ENCODE measurements around the gene LMO7. TPM values are rescaled to one million over a fixed set of nuclear protein-coding genes. Genes with fewer than 3 reads are reported as not detected.
"Not testable (repeated sequence)": the region's sequence is repeated elsewhere in the genome, so short reads cannot be mapped to it uniquely, and the experiment has no call there.

The LMO7 gene
- total and polyA plus RNA-seq, 4 donors: 75.9 to 679 (median 214) TPM

DNA sequence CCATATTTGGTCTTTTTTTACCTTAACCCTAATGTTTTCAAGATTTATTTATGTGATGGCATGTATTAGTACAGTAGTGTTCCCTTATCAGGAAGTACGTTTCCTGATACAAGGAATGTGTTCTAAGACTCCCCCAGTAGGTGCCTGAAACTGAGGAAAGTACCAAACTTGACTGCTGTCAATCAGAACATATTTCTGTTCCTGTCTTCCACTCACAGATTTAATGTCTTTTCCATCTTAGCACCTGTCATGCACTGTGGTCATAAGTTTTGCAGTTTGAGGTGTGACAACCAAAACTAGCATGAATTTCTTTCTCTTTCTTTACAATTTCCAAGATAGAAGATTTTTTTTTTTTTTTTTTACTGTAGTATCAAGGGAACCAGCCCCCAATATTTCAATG is 62.9 kb downstream of the LMO7 start:
- WGBS, 2 donors: 87% methylated on average over 1 of the region's 1 CpG
- no peak overlapping the region for H3K27ac ChIP-seq (ENCODE audit: low read depth in 1 of 2, low read length in 1 of 2)

DNA sequence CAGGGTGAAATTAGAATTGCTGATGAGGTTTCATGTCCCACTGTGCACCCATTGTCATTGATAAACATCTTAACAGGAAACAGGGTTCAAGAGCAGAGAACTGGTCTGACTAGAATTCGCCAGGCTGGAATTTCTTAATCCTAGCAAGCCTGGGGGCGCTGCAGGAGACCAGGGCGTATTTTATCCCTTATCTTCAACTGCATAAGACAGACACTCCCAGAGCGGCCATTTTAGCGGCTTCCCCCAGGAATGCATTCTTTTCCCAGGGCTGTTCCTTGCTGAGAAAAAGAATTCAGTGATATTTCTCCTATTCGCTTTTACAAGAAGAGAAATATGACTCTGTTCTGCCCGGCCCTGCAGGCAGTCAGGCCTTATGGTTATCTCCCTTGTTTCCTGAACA is 63.6 kb downstream of the LMO7 start:
- H3K36me3 ChIP-seq (ENCODE audit: control insufficient read depth in 4 of 4, insufficient read depth in 4 of 4, low read length in 4 of 4); H3K27ac ChIP-seq (ENCODE audit: low read depth in 1 of 2, low read length in 1 of 2); H3K9ac ChIP-seq (ENCODE audit: insufficient read depth in 1 of 2, low read length in 2 of 2); DNase-seq; H3K27me3 ChIP-seq (ENCODE audit: control insufficient read depth in 3 of 3, insufficient read depth in 3 of 3, low read length in 2 of 3); H3K9me3 ChIP-seq (ENCODE audit: control insufficient read depth in 4 of 4, insufficient read depth in 3 of 4, low read length in 3 of 4); H3K4me1 ChIP-seq (ENCODE audit: control insufficient read depth in 5 of 5, insufficient read depth in 5 of 5, low read length in 5 of 5); H3K4me3 ChIP-seq; ATAC-seq (ENCODE audit: insufficient read depth, low FRiP score): not testable (repeated sequence)
- 93 to 98% methylated on average over 7 of the region's 7 CpGs for WGBS, 2 donors

More for the DNA sequence above, 62.9 kb downstream of the LMO7 start:
- H3K27me3 ChIP-seq (ENCODE audit: control insufficient read depth in 3 of 3, insufficient read depth in 3 of 3, low read length in 2 of 3): no peaks in the 10 kb centered on the region
- no peaks in the 10 kb centered on the region for H3K9me3 ChIP-seq (ENCODE audit: control insufficient read depth in 4 of 4, insufficient read depth in 3 of 4, low read length in 3 of 4)
- H3K4me3 ChIP-seq: no peak overlapping the region
- no peaks in the 10 kb centered on the region for H3K36me3 ChIP-seq (ENCODE audit: control insufficient read depth in 4 of 4, insufficient read depth in 4 of 4, low read length in 4 of 4)
- ATAC-seq (ENCODE audit: insufficient read depth, low FRiP score): no peak
- no peak overlapping the region for H3K9ac ChIP-seq (ENCODE audit: insufficient read depth in 1 of 2, low read length in 2 of 2)
- peaks cover 0 to 1% (median 0%) of the 10 kb centered on the region in 5 donors for H3K4me1 ChIP-seq (ENCODE audit: control insufficient read depth in 5 of 5, insufficient read depth in 5 of 5, low read length in 5 of 5)
- TF ChIP-seq, protein P1, sequence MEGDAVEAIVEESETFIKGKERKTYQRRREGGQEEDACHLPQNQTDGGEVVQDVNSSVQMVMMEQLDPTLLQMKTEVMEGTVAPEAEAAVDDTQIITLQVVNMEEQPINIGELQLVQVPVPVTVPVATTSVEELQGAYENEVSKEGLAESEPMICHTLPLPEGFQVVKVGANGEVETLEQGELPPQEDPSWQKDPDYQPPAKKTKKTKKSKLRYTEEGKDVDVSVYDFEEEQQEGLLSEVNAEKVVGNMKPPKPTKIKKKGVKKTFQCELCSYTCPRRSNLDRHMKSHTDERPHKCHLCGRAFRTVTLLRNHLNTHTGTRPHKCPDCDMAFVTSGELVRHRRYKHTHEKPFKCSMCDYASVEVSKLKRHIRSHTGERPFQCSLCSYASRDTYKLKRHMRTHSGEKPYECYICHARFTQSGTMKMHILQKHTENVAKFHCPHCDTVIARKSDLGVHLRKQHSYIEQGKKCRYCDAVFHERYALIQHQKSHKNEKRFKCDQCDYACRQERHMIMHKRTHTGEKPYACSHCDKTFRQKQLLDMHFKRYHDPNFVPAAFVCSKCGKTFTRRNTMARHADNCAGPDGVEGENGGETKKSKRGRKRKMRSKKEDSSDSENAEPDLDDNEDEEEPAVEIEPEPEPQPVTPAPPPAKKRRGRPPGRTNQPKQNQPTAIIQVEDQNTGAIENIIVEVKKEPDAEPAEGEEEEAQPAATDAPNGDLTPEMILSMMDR (IDR thresholded peaks at IDR 0.05; ENCODE audit: control extremely low read depth, extremely low read depth): no peak
- no peak for DNase-seq

DNA sequence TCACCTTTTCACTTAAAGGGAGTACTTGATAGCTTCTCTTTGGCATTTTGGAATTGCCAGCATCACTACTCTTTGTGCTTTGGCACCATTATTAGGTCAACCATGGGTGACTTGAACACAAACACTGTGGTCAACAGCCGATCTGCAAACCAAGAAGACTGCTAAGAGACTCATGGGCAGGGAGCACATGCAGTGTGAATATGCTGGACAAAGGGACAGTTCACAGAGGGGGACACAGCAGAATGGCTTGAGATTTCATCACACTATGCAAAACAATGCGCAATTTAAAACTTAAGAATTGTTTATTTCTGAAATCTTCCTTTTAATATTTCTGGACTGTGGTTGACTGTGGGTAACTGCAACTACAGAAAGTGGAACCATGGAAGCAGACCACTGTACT is 64.4 kb downstream of the LMO7 start:
- Histone ChIP-seq H3K36me3 (ENCODE audit: control insufficient read depth in 4 of 4, insufficient read depth in 4 of 4, low read length in 4 of 4) (no peaks in the 10 kb centered on the region), H3K27ac (ENCODE audit: low read depth in 1 of 2, low read length in 1 of 2) (no peak overlapping the region), H3K27me3 (ENCODE audit: control insufficient read depth in 3 of 3, insufficient read depth in 3 of 3, low read length in 2 of 3) (no peaks in the 10 kb centered on the region), H3K9ac (ENCODE audit: insufficient read depth in 1 of 2, low read length in 2 of 2) (no peak overlapping the region), H3K4me1 (ENCODE audit: control insufficient read depth in 5 of 5, insufficient read depth in 5 of 5, low read length in 5 of 5) (peaks cover 0 to 13% (median 3%) of the 10 kb centered on the region in 5 donors), H3K9me3 (ENCODE audit: control insufficient read depth in 4 of 4, insufficient read depth in 3 of 4, low read length in 3 of 4) (no peaks in the 10 kb centered on the region), H3K4me3 (no peak overlapping the region)
- ATAC-seq (ENCODE audit: insufficient read depth, low FRiP score): no peak
- WGBS, 2 donors: 91 to 93% methylated on average over 2 of the region's 2 CpGs
- TF ChIP-seq, protein P1 (IDR thresholded peaks at IDR 0.05; ENCODE audit: control extremely low read depth, extremely low read depth): no peak
- DNase-seq: no peak

DNA sequence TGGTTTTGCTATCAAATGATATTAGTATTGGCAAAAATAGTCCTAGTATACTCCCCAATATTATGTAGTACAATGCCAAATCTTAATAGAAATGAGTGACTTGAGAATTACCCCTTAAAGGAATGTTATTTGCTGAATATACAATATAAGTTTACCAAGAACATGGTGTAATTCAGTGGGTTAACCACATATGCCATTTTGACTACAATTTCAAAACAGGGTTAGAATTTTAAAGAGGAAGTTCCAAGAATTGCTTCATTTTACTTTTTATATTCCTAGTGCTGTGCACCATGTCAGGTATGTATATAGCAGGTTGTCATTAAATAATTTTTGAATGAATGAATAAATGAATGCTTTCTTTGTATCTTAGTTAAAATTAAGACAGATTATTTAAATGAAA is 66.3 kb downstream of the LMO7 start:
- Histone ChIP-seq H3K27me3 (ENCODE audit: control insufficient read depth in 3 of 3, insufficient read depth in 3 of 3, low read length in 2 of 3) (no peaks in the 10 kb centered on the region), H3K27ac (ENCODE audit: low read depth in 1 of 2, low read length in 1 of 2) (no peak overlapping the region), H3K36me3 (ENCODE audit: control insufficient read depth in 4 of 4, insufficient read depth in 4 of 4, low read length in 4 of 4) (no peaks in the 10 kb centered on the region), H3K9me3 (ENCODE audit: control insufficient read depth in 4 of 4, insufficient read depth in 3 of 4, low read length in 3 of 4) (no peaks in the 10 kb centered on the region), H3K9ac (ENCODE audit: insufficient read depth in 1 of 2, low read length in 2 of 2) (no peak overlapping the region), H3K4me3 (no peak overlapping the region), H3K4me1 (ENCODE audit: control insufficient read depth in 5 of 5, insufficient read depth in 5 of 5, low read length in 5 of 5) (peaks cover 0 to 13% (median 4%) of the 10 kb centered on the region in 5 donors)
- DNase-seq (no peak), ATAC-seq (ENCODE audit: insufficient read depth, low FRiP score) (no peak)
- TF ChIP-seq, protein P1 (IDR thresholded peaks at IDR 0.05; ENCODE audit: control extremely low read depth, extremely low read depth): no peak

Data from lung (tissue), 12 donors.